ENCODE results near the gene MCM3AP. TPM values are rescaled to one million over a fixed set of nuclear protein-coding genes. Genes with fewer than 3 reads are reported as not detected.

Gene MCM3AP
- total RNA-seq, 1 donor from 2014 or later = 153 TPM

DNA sequence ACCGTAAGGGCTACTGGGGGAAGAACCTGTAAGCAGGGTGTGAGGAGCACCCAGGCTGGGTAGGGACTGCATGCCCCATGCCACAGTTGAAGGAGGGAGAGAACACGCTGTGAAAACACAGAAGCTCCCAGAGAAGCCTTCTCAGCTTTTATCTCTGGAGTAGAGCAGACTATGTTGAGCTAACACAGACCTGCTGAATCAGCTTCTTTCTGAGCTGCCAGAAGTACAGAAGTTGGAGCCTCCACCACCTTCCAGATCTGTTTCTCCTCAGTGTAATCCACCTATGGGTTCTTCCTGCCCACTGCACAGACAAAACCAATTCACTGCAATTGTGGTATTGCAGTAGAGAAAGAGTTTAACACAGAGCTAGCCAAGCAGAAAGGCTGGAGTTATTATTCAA, 6.2 kb upstream of the MCM3AP start:
- Mint-ChIP-seq H3K27me3 (ENCODE audit: low read depth) (no peaks in the 10 kb centered on the region), H3K9me3 (no peaks in the 10 kb centered on the region), H3K27ac (ENCODE audit: unreplicated experiment) (no peak overlapping the region), H3K4me3 (no peak overlapping the region), H3K4me1 (peaks cover 31% of the 10 kb centered on the region), H3K36me3 (ENCODE audit: low read depth) (peaks cover 20% of the 10 kb centered on the region)
- TF ChIP-seq, protein P1, sequence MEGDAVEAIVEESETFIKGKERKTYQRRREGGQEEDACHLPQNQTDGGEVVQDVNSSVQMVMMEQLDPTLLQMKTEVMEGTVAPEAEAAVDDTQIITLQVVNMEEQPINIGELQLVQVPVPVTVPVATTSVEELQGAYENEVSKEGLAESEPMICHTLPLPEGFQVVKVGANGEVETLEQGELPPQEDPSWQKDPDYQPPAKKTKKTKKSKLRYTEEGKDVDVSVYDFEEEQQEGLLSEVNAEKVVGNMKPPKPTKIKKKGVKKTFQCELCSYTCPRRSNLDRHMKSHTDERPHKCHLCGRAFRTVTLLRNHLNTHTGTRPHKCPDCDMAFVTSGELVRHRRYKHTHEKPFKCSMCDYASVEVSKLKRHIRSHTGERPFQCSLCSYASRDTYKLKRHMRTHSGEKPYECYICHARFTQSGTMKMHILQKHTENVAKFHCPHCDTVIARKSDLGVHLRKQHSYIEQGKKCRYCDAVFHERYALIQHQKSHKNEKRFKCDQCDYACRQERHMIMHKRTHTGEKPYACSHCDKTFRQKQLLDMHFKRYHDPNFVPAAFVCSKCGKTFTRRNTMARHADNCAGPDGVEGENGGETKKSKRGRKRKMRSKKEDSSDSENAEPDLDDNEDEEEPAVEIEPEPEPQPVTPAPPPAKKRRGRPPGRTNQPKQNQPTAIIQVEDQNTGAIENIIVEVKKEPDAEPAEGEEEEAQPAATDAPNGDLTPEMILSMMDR (conservative IDR thresholded peaks at IDR 0.05) = no peak
- no peak for DNase-seq (ENCODE audit: low read depth, low spot score)

- H3K4me3 Mint-ChIP-seq = peak overlapping the region; percentile 25
- TF ChIP-seq, protein P1 (conservative IDR thresholded peaks at IDR 0.05) = no peak
- H3K27ac Mint-ChIP-seq (ENCODE audit: unreplicated experiment) = no peak overlapping the region
- peaks cover 27% of the 10 kb centered on the region for H3K4me1 Mint-ChIP-seq
- no peaks in the 10 kb centered on the region for H3K27me3 Mint-ChIP-seq (ENCODE audit: low read depth)
- peaks cover 20% of the 10 kb centered on the region for H3K36me3 Mint-ChIP-seq (ENCODE audit: low read depth)
- DNase-seq (ENCODE audit: low read depth, low spot score) = no peak
- H3K9me3 Mint-ChIP-seq = no peaks in the 10 kb centered on the region
Observed at GRCh38 chr21:46289655-46290179, 4.3 kb upstream of the MCM3AP start.

DNA sequence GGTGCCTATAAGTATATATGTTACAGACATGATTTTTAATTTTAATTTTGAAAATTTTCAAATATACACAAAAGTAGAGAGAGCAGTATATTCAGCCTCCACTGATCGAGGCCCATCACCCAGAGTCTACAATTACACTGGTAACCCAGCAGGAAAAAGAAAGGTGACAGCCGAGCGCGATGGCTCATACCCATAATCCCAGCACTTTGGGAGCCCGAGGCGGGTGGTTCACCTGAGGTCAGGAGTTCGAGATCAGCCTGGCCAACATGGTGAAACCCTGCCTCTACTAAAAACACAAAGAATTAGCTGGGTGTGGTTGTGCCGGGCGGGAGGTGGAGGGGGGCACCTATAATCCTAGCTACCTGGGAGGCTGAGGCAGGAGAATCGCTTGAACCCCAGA, 2.1 kb upstream of the MCM3AP start:
- DNase-seq (ENCODE audit: low read depth, low spot score) = no peak
- peaks cover 26% of the 10 kb centered on the region for H3K36me3 Mint-ChIP-seq (ENCODE audit: low read depth)
- H3K27ac Mint-ChIP-seq (ENCODE audit: unreplicated experiment) = no peak overlapping the region
- TF ChIP-seq, protein P1 (conservative IDR thresholded peaks at IDR 0.05) = no peak
- H3K4me1 Mint-ChIP-seq = peaks cover 41% of the 10 kb centered on the region
- no peaks in the 10 kb centered on the region for H3K27me3 Mint-ChIP-seq (ENCODE audit: low read depth)
- H3K4me3 Mint-ChIP-seq = peak overlapping the region; percentile 91
- H3K9me3 Mint-ChIP-seq = no peaks in the 10 kb centered on the region

- H3K4me1 Mint-ChIP-seq = peaks cover 41% of the 10 kb centered on the region
- H3K27ac Mint-ChIP-seq (ENCODE audit: unreplicated experiment) = peak overlapping the region; percentile 44
- TF ChIP-seq, protein P1 (conservative IDR thresholded peaks at IDR 0.05) = no peak
- DNase-seq (ENCODE audit: low read depth, low spot score) = no peak
- H3K36me3 Mint-ChIP-seq (ENCODE audit: low read depth) = peaks cover 20% of the 10 kb centered on the region
- H3K27me3 Mint-ChIP-seq (ENCODE audit: low read depth) = no peaks in the 10 kb centered on the region
- H3K4me3 Mint-ChIP-seq = peak overlapping the region; percentile 91
- H3K9me3 Mint-ChIP-seq = no peaks in the 10 kb centered on the region
Observed at GRCh38 chr21:46286648-46287002, 1.2 kb upstream of the MCM3AP start.

GRCh38 chr21:46285761-46286647, 593 bp upstream of the MCM3AP start, which contains the start of gene YBEY:
Gene YBEY (plus strand): TSS chr21:46286342. CDS start chr21:46286914, 572 bp downstream.
- peak within 1 kb of the TSS; percentile 92 for H3K4me3 Mint-ChIP-seq
- TF ChIP-seq, protein P1 (conservative IDR thresholded peaks at IDR 0.05) = peak; percentile 62
- H3K36me3 Mint-ChIP-seq (ENCODE audit: low read depth) = peaks cover 18% of the 10 kb centered on the region
- DNase-seq (ENCODE audit: low read depth, low spot score) = peak; percentile 84
- H3K27me3 Mint-ChIP-seq (ENCODE audit: low read depth) = no peaks in the 10 kb centered on the region
- H3K27ac Mint-ChIP-seq (ENCODE audit: unreplicated experiment) = peak within 1 kb of the TSS; percentile 89
- no peaks in the 10 kb centered on the region for H3K9me3 Mint-ChIP-seq
- H3K4me1 Mint-ChIP-seq = peaks cover 45% of the 10 kb centered on the region
